Activated B cell treated with CpG ODN at 0.5 μM for 24 hours (primary cell): ENCODE measurements around the gene OR8D1. TPM values are rescaled to one million over a fixed set of nuclear protein-coding genes. Genes with fewer than 3 reads are reported as not detected.

ENCODE experiments used
- ATAC-seq: fragments of 200-7000 bp; cut with Tn5 transposase; one replicate; pipeline ENCODE4 v1.10.0; 2021; ENCODE audit warnings: low read depth, mild to moderate bottlenecking, moderate library complexity
- CTCF ChIA-PET: fragments of 350-600 bp; sonication (Branson Sonifier 250); formaldehyde crosslinking; loops from one replicate; lab custom pipeline; 2021; ENCODE audit warnings: antibody characterized with exemption; lab: Charles Lee
- POLR2A ChIA-PET: fragments of 350-600 bp; sonication (Branson Sonifier 250); formaldehyde crosslinking; loops from one replicate; lab custom pipeline; 2021; ENCODE audit warnings: antibody characterized with exemption; lab: Charles Lee
- DNase-seq: peaks from one replicate; pipeline ENCODE4 v3.0.0; 2022
- H3K27ac Mint-ChIP-seq: one replicate; pipeline ENCODE4 v1.8.0; 2020; ENCODE audit warnings: mixed read lengths
- H3K27me3 Mint-ChIP-seq: one replicate; pipeline ENCODE4 v1.8.0; 2021; ENCODE audit warnings: mixed read lengths
- H3K36me3 Mint-ChIP-seq: one replicate; pipeline ENCODE4 v1.8.0; 2021; ENCODE audit warnings: low read depth, mixed read lengths
- H3K4me1 Mint-ChIP-seq: one replicate; pipeline ENCODE4 v1.8.0; 2021; ENCODE audit warnings: mixed read lengths
- H3K4me3 Mint-ChIP-seq: one replicate; pipeline ENCODE4 v1.8.0; 2020; ENCODE audit warnings: mild to moderate bottlenecking, mixed read lengths
- H3K9me3 Mint-ChIP-seq: one replicate; pipeline ENCODE4 v1.8.0; 2020; ENCODE audit warnings: mixed read lengths
- CTCF ChIP-seq: fragments of 200-600 bp; IDR thresholded peaks from one replicate; pipeline ENCODE4 v1.8.0; 2022; ENCODE audit warnings: antibody characterized with exemption, mild to moderate bottlenecking
- intact Hi-C: fragments of 100-400 bp; cut with micrococcal nuclease; formaldehyde crosslinking; loops from one replicate; pipeline ENCODE4 v1.15.1; 2024
- total RNA-seq: library from RNA; stranded (reverse); gene quantifications from 2 replicates; pipeline ENCODE4 v1.2.3, GENCODE V29; 2022

OR8D1 gene
- total RNA-seq, 1 donor from 2014 or later, result not detected

- Mint-ChIP-seq H3K36me3 (no peaks in the 10 kb centered on the region), H3K9me3 (no peaks in the 10 kb centered on the region), H3K4me1 (no peaks in the 10 kb centered on the region), H3K27ac (no peak overlapping the region), H3K27me3 (peaks cover 3% of the 10 kb centered on the region), H3K4me3 (no peak overlapping the region)
- DNase-seq (no peak), ATAC-seq (no peak)
- ChIA-PET CTCF (no interaction called here), POLR2A (no interaction called here)
- no peak for TF ChIP-seq CTCF
- intact Hi-C loops, result no loop called here
These were observed 3.0 kb downstream of the OR8D1 start for GRCh38 chr11:124310721-124311120.

- TF ChIP-seq CTCF, result no peak
- Mint-ChIP-seq H3K4me3 (no peak overlapping the region), H3K36me3 (no peaks in the 10 kb centered on the region), H3K4me1 (no peaks in the 10 kb centered on the region), H3K27me3 (peaks cover 5% of the 10 kb centered on the region), H3K27ac (no peak overlapping the region), H3K9me3 (no peaks in the 10 kb centered on the region)
- CTCF ChIA-PET, result no interaction called here
- intact Hi-C loops, result no loop called here
- DNase-seq (no peak), ATAC-seq (no peak)
- POLR2A ChIA-PET, result no interaction called here
These were observed 6.7 kb downstream of the OR8D1 start for GRCh38 chr11:124307093-124307492.

GRCh38 chr11:124302347-124303125 lies 11.2 kb downstream of the OR8D1 start:
- peaks cover 6% of the 10 kb centered on the region for H3K27me3 Mint-ChIP-seq
- no peak for TF ChIP-seq CTCF
- POLR2A ChIA-PET, result no interaction called here
- DNase-seq (no peak), ATAC-seq (no peak)
- H3K4me3 Mint-ChIP-seq, result no peak overlapping the region
- H3K36me3 Mint-ChIP-seq, result no peaks in the 10 kb centered on the region
- no peaks in the 10 kb centered on the region for H3K9me3 Mint-ChIP-seq
- intact Hi-C loops, result no loop called here
- CTCF ChIA-PET, result no interaction called here
- no peak overlapping the region for H3K27ac Mint-ChIP-seq
- no peaks in the 10 kb centered on the region for H3K4me1 Mint-ChIP-seq

GRCh38 chr11:124301548-124301947 lies 12.2 kb downstream of the OR8D1 start:
- Mint-ChIP-seq H3K4me3 (no peak overlapping the region), H3K9me3 (no peaks in the 10 kb centered on the region), H3K36me3 (no peaks in the 10 kb centered on the region), H3K27ac (no peak overlapping the region), H3K27me3 (peaks cover 3% of the 10 kb centered on the region), H3K4me1 (no peaks in the 10 kb centered on the region)
- CTCF ChIA-PET, result no interaction called here
- no peak for DNase-seq
- intact Hi-C loops, result no loop called here
- no peak for TF ChIP-seq CTCF
- no peak for ATAC-seq
- POLR2A ChIA-PET, result no interaction called here

- no peaks in the 10 kb centered on the region for H3K4me1 Mint-ChIP-seq
- peaks cover 1% of the 10 kb centered on the region for H3K27me3 Mint-ChIP-seq
- no peaks in the 10 kb centered on the region for H3K9me3 Mint-ChIP-seq
- CTCF ChIA-PET, result no interaction called here
- H3K27ac Mint-ChIP-seq, result no peak overlapping the region
- POLR2A ChIA-PET, result no interaction called here
- H3K36me3 Mint-ChIP-seq, result no peaks in the 10 kb centered on the region
- DNase-seq (no peak), ATAC-seq (no peak)
- intact Hi-C loops, result no loop called here
- no peak for TF ChIP-seq CTCF
- no peak overlapping the region for H3K4me3 Mint-ChIP-seq
These were observed 15.8 kb downstream of the OR8D1 start for GRCh38 chr11:124297921-124298320.
